ENCODE data around the gene FLRT1. TPM values are rescaled to one million over a fixed set of nuclear protein-coding genes. Genes with fewer than 3 reads are reported as not detected.
"Not testable (repeated sequence)": the region's sequence is repeated elsewhere in the genome, so short reads cannot be mapped to it uniquely, and the experiment has no call there.

Gene FLRT1
- total RNA-seq, 4 donors from 2014 or later: not detected

DNA sequence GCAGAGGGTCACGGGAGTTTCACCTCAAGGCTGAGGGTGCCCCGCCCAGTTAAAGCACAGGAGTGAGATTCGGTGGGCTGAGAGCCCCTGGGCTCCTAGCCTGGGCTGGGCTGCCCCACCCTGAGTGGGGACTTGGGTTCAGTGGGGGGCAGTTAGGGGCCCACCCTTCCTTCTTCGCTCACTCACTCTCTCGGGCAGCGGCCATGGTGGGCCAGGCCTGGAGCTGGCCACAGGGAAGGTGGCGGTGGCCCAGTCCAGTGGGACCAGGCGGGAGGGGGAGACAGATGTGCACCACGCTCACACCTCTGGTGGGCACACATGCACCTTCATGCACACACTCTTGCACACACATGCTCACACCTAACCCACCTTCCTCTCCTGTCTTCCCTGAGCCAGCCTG is 6.1 kb downstream of the FLRT1 start:
- TF ChIP-seq POLR2A (IDR thresholded peaks at IDR 0.05): no peak
- TF ChIP-seq POLR2AphosphoS5 (IDR thresholded peaks at IDR 0.05): no peak
- TF ChIP-seq, protein P1, sequence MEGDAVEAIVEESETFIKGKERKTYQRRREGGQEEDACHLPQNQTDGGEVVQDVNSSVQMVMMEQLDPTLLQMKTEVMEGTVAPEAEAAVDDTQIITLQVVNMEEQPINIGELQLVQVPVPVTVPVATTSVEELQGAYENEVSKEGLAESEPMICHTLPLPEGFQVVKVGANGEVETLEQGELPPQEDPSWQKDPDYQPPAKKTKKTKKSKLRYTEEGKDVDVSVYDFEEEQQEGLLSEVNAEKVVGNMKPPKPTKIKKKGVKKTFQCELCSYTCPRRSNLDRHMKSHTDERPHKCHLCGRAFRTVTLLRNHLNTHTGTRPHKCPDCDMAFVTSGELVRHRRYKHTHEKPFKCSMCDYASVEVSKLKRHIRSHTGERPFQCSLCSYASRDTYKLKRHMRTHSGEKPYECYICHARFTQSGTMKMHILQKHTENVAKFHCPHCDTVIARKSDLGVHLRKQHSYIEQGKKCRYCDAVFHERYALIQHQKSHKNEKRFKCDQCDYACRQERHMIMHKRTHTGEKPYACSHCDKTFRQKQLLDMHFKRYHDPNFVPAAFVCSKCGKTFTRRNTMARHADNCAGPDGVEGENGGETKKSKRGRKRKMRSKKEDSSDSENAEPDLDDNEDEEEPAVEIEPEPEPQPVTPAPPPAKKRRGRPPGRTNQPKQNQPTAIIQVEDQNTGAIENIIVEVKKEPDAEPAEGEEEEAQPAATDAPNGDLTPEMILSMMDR (IDR thresholded peaks at IDR 0.05): no peak
- no peak for TF ChIP-seq EP300 (IDR thresholded peaks at IDR 0.05)
- Histone ChIP-seq H3K4me3 (no peak overlapping the region), H3K4me1 (peaks cover 2% of the 10 kb centered on the region), H3K9me3 (no peaks in the 10 kb centered on the region), H3K36me3 (no peaks in the 10 kb centered on the region), H3K27ac (no peak overlapping the region), H3K27me3 (peaks cover 5% of the 10 kb centered on the region)
- WGBS: no CpG with 5 or more reads among the region's 9 CpGs
- DNase-seq (ENCODE audit: low spot score in 2 of 2): no peak

DNA sequence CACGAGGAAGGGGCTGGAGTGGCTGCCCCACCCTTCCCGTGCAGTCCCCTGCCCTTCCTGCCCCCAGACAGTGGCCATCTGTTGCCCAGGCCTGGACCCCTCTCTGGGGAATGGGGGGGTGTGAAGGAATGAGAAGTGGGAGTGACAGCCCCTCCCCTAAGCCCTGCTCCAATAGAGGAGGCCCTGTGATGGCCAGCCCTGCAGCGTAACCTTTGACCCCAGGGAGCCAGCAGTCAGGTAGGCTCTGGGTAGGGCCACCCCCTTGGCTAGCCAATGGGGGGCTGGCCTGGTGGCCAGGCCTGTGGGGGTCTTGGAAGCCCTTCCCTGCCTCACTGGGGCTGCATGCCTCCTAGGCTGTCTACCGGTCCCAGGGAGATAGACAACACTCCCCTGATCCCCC is 6.6 kb downstream of the FLRT1 start:
- Histone ChIP-seq H3K4me3 (no peak overlapping the region), H3K4me1 (no peaks in the 10 kb centered on the region), H3K36me3 (no peaks in the 10 kb centered on the region), H3K27me3 (peaks cover under 1% of the 10 kb centered on the region), H3K9me3 (no peaks in the 10 kb centered on the region), H3K27ac (no peak overlapping the region)
- 93% methylated on average over 2 of the region's 4 CpGs for WGBS
- TF ChIP-seq, protein P1 (IDR thresholded peaks at IDR 0.05): no peak
- TF ChIP-seq POLR2A (IDR thresholded peaks at IDR 0.05) (no peak), EP300 (IDR thresholded peaks at IDR 0.05) (no peak), POLR2AphosphoS5 (IDR thresholded peaks at IDR 0.05) (no peak)
- no peak for DNase-seq (ENCODE audit: low spot score in 2 of 2)

DNA sequence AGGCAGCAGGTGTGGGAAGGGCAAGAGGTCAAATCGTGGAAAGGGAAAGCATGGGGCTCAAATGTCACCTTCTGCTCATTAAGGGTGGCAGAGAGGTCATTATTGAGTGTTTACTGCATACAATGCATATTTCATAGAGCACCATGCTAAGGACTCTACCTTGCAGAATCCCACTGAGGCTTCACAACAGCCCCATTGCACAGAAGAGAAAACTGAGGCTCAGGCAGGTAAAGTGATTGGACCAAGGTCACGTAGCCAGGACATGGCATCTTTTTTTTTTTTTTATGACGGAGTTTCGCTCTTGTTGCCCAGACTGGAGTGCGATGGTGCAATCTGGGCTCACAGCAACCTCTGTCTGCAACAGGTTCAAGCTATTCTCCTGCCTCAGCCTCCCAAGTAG is 7.8 kb downstream of the FLRT1 start:
- no peaks in the 10 kb centered on the region for H3K9me3 ChIP-seq
- 94% methylated on average over 5 of the region's 5 CpGs for WGBS
- no peaks in the 10 kb centered on the region for H3K36me3 ChIP-seq
- no peak for DNase-seq (ENCODE audit: low spot score in 2 of 2)
- TF ChIP-seq EP300 (IDR thresholded peaks at IDR 0.05) (no peak), POLR2AphosphoS5 (IDR thresholded peaks at IDR 0.05) (no peak), POLR2A (IDR thresholded peaks at IDR 0.05) (no peak)
- TF ChIP-seq, protein P1 (IDR thresholded peaks at IDR 0.05): no peak
- no peak overlapping the region for H3K4me3 ChIP-seq
- no peak overlapping the region for H3K27ac ChIP-seq
- H3K4me1 ChIP-seq: no peaks in the 10 kb centered on the region
- no peaks in the 10 kb centered on the region for H3K27me3 ChIP-seq

DNA sequence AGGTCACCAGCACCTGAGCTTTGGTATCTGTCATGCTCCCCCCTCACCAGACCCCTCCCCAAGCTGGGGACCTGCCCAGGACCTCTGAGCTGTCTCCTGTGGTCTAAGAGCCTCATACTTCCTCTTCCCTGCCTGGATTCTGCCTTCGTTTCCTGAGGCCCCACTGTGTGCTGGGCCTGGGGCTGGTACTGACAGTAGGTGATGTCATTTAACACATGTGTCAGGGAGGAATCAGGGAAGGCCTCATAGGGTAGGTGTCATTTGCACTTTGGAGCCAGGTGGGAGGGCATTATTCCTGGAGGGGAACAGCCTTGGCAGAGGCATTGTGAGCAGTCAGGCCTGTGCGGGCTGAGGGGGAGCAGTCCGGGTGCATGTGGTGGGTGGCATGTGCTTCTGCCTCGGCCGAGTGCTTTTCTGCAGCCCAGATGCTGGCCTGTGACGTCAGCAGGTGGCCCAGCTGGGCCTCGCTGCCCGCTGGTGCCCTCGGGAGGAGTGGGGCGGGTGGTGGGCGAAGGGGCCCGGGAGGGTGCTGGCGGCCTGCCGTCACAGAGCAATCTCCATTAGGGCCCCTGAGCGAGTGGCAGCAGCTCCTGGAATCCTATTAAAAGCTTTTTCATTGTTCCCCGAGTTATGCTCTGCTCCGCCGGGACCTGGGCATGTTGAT is 9.1 kb downstream of the FLRT1 start:
- WGBS: 84% methylated on average over 13 of the region's 18 CpGs
- Histone ChIP-seq H3K9me3 (no peaks in the 10 kb centered on the region), H3K36me3 (no peaks in the 10 kb centered on the region), H3K27me3 (no peaks in the 10 kb centered on the region), H3K4me3 (no peak overlapping the region), H3K4me1 (no peaks in the 10 kb centered on the region), H3K27ac (no peak overlapping the region)
- TF ChIP-seq, protein P1 (IDR thresholded peaks at IDR 0.05): no peak
- TF ChIP-seq POLR2AphosphoS5 (IDR thresholded peaks at IDR 0.05) (no peak), POLR2A (IDR thresholded peaks at IDR 0.05) (no peak), EP300 (IDR thresholded peaks at IDR 0.05) (no peak)
- no peak for DNase-seq (ENCODE audit: low spot score in 2 of 2)

DNA sequence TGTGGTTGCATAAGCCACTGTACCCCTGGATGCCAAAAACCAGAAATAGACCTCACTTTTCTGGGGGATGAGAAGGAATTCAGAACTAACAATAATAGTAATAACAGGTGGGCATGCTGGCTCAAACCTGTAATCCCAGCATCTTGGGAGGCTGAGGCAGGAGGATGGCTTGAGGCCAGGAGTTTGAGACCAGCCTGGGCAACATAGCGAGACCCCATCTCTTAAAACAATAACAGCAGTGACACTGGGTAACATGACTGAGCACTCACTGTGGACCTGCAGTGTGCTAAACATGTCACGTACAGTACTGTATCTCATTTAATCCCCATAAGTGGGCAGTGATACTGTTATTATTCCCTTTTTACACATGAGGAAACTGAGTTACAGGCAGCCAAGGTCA is 10.0 kb downstream of the FLRT1 start:
- Histone ChIP-seq H3K36me3 (no peaks in the 10 kb centered on the region), H3K9me3 (no peaks in the 10 kb centered on the region), H3K4me3 (no peak overlapping the region), H3K4me1 (no peaks in the 10 kb centered on the region), H3K27me3 (no peaks in the 10 kb centered on the region), H3K27ac (no peak overlapping the region)
- WGBS: 95% methylated on average over 2 of the region's 2 CpGs
- TF ChIP-seq POLR2A (IDR thresholded peaks at IDR 0.05): no peak
- no peak for TF ChIP-seq POLR2AphosphoS5 (IDR thresholded peaks at IDR 0.05)
- TF ChIP-seq, protein P1 (IDR thresholded peaks at IDR 0.05): no peak
- TF ChIP-seq EP300 (IDR thresholded peaks at IDR 0.05): no peak
- no peak for DNase-seq (ENCODE audit: low spot score in 2 of 2)

DNA sequence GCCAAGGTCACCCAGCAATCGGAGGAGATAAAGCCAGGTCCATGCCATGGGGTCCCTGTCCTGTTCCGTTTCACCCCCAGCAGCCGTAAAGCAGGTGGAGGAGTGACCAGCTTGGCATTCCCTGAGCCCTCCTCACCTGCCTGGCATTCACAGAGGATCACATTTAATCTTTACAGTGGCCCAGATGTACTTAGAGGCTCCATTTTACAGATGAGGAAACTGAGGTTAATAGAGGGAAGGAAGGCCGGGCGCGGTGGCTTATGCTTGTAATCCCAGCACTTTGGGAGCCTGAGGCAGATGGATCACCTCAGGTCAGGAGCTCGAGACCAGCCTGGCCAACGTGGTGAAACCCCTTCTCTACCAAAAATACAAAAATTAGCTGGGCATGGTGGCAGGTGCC is 11.6 kb downstream of the FLRT1 start:
- H3K4me3 ChIP-seq; H3K36me3 ChIP-seq; H3K4me1 ChIP-seq; H3K9me3 ChIP-seq; H3K27me3 ChIP-seq; DNase-seq (ENCODE audit: low spot score in 2 of 2); H3K27ac ChIP-seq: not testable (repeated sequence)
- 87% methylated on average over 8 of the region's 8 CpGs for WGBS
